ENCODE data around the gene ATG4A. TPM values are rescaled to one million over a fixed set of nuclear protein-coding genes. Genes with fewer than 3 reads are reported as not detected.

The ATG4A gene
- total and polyA plus RNA-seq, 2 of the 8 experiments (the other 6 are each of a cell fraction or from before 2014, with no cell fraction given): 1.2 to 2.0 TPM

GRCh38 chrX:108199041-108199440 lies 107.5 kb downstream of the ATG4A start:
- H3K56ac ChIP-seq (replicated peaks; ENCODE audit: insufficient read length, low read depth, low read length): no peak overlapping the region
- no peak overlapping the region for H3K27ac ChIP-seq (ENCODE audit: low read depth, low read length)
- H3K79me2 ChIP-seq (ENCODE audit: control insufficient read depth in 1 of 2, insufficient read depth in 2 of 2, low read length in 2 of 2): no peaks in the 10 kb centered on the region
- no peak overlapping the region for H3K4me3 ChIP-seq (ENCODE audit: extremely low read depth in 1 of 4, insufficient read depth in 2 of 4, low read depth in 3 of 4, low read length in 4 of 4)
- CTCF ChIA-PET (ENCODE audit: partially characterized antibody): interaction anchor here (0.8 to 2.1 kb wide), 8 partner anchors 8 to 208 kb away, joined by 3 to 12 read pairs (median 4); no protein-coding TSS in a partner anchor
- H3K23me2 ChIP-seq (ENCODE audit: low read depth, low read length): no peaks in the 10 kb centered on the region
- POLR2A ChIA-PET (ENCODE audit: partially characterized antibody): no interaction called here
- H2BK120ac ChIP-seq (replicated peaks; ENCODE audit: low read depth, low read length): no peak overlapping the region
- no peak overlapping the region for H3K14ac ChIP-seq (ENCODE audit: insufficient read length)
- FAIRE-seq: no peak
- H2BK5ac ChIP-seq (ENCODE audit: low read depth, low read length): no peak overlapping the region
- no peaks in the 10 kb centered on the region for H3K36me3 ChIP-seq (ENCODE audit: control insufficient read depth in 2 of 4, insufficient read depth in 4 of 4, low read length in 3 of 4)
- no peak overlapping the region for H3K23ac ChIP-seq (ENCODE audit: insufficient read length)
- no peak overlapping the region for H2AFZ ChIP-seq (ENCODE audit: low read length)
- H3K79me1 ChIP-seq (ENCODE audit: low read depth, low read length): no peaks in the 10 kb centered on the region
- H2BK15ac ChIP-seq (ENCODE audit: low read length): no peak overlapping the region
- no peak overlapping the region for H3K4me2 ChIP-seq (ENCODE audit: insufficient read depth in 1 of 2, low read depth in 2 of 2, low read length in 2 of 2)
- no peak overlapping the region for H3K9ac ChIP-seq (replicated peaks in 1 of 4; ENCODE audit: extremely low read depth in 1 of 4, low read depth in 3 of 4, low read length in 3 of 4)
- WGBS, 2 experiments (ENCODE audit: extremely low coverage in 1 of 2, insufficient coverage in 1 of 2, insufficient read length in 1 of 2, insufficient replicate concordance in 2 of 2, low coverage in 1 of 2, low lambda C conversion rate in 2 of 2, missing lambda C conversion rate in 1 of 2): 90% methylated on average over 2 of the region's 2 CpGs; no CpG with 5 or more reads in 1 of the 2 experiments
- H3K27me3 ChIP-seq (replicated peaks in 1 of 4; ENCODE audit: control insufficient read depth in 3 of 4, extremely low read depth in 1 of 4, insufficient read depth in 3 of 4, low read length in 3 of 4): no peaks in the 10 kb centered on the region
- no peak overlapping the region for H4K5ac ChIP-seq (ENCODE audit: insufficient read length, low read depth, low read length)
- no peak overlapping the region for H4K8ac ChIP-seq (ENCODE audit: extremely low read depth, insufficient read depth, low read length)
- no peak overlapping the region for H3K4ac ChIP-seq (replicated peaks; ENCODE audit: insufficient read length, low read depth, low read length)
- H3K18ac ChIP-seq (ENCODE audit: extremely low read depth, low read length): no peak overlapping the region
- H2AK5ac ChIP-seq (ENCODE audit: low read depth, low read length): no peak overlapping the region
- H2BK12ac ChIP-seq (ENCODE audit: low read depth, low read length): no peak overlapping the region
- H3K4me1 ChIP-seq (replicated peaks in 1 of 4; ENCODE audit: control insufficient read depth in 3 of 4, insufficient read depth in 4 of 4, low read length in 3 of 4): no peaks in the 10 kb centered on the region
- no peaks in the 10 kb centered on the region for H3K9me3 ChIP-seq (ENCODE audit: insufficient read depth in 2 of 2, low read depth in 1 of 2, low read length in 1 of 2)
- no peak overlapping the region for H4K91ac ChIP-seq (replicated peaks; ENCODE audit: insufficient read length, low read length)
- H2BK20ac ChIP-seq (ENCODE audit: low read length): no peak overlapping the region
- DNase-seq (ENCODE audit: low read depth in 1 of 2, low spot score in 2 of 2): no peak
- H4K20me1 ChIP-seq (replicated peaks in 1 of 2; ENCODE audit: control insufficient read depth in 1 of 2, insufficient read depth in 2 of 2, low read length in 2 of 2): no peaks in the 10 kb centered on the region
- no peak for TF ChIP-seq RXRA (IDR thresholded peaks at IDR 0.05; ENCODE audit: insufficient read depth, low read depth, low read length)
- TF ChIP-seq KDM5A (IDR thresholded peaks at IDR 0.05; ENCODE audit: low read length): no peak
- TF ChIP-seq RBBP5 (IDR thresholded peaks at IDR 0.05; ENCODE audit: borderline replicate concordance, low read depth, low read length): no peak
- TF ChIP-seq HDAC2 (IDR thresholded peaks at IDR 0.05; ENCODE audit: borderline replicate concordance in 1 of 2, low read depth in 2 of 2, low read length in 2 of 2): no peak
- no peak for TF ChIP-seq CEBPB (IDR thresholded peaks at IDR 0.05; ENCODE audit: low read depth, low read length)
- TF ChIP-seq SP4 (IDR thresholded peaks at IDR 0.05; ENCODE audit: low read length): no peak
- TF ChIP-seq RNF2 (IDR thresholded peaks at IDR 0.05; ENCODE audit: borderline replicate concordance, low read depth, low read length, missing control alignments, poor library complexity, severe bottlenecking): no peak
- TF ChIP-seq SIRT6 (IDR thresholded peaks at IDR 0.05; ENCODE audit: low read length): no peak
- TF ChIP-seq GABPA (IDR thresholded peaks at IDR 0.05; ENCODE audit: borderline replicate concordance, insufficient read depth, low read length): no peak
- no peak for TF ChIP-seq CHD2 (IDR thresholded peaks at IDR 0.05; ENCODE audit: low read length)
- no peak for TF ChIP-seq RAD21 (IDR thresholded peaks at IDR 0.05 in 1 of 2, conservative IDR thresholded peaks at IDR 0.05 in 1 of 2; ENCODE audit: low read depth in 2 of 2, low read length in 2 of 2)
- no peak for TF ChIP-seq POLR2A (IDR thresholded peaks at IDR 0.05; ENCODE audit: control extremely low read depth in 1 of 2, low read depth in 2 of 2, low read length in 2 of 2)
- no peak for TF ChIP-seq EGR1 (IDR thresholded peaks at IDR 0.05; ENCODE audit: borderline replicate concordance, low read depth, low read length)
- no peak for TF ChIP-seq TEAD4 (IDR thresholded peaks at IDR 0.05; ENCODE audit: low read depth, low read length)
- TF ChIP-seq TCF12 (IDR thresholded peaks at IDR 0.05; ENCODE audit: low read depth, low read length): no peak

Measured in H1 (cell line).